GM12864 (cell line): ENCODE data around the gene CHPF.

ENCODE experiments used
- DNase-seq: peaks from one replicate; pipeline ENCODE4 v3.0.0-alpha.2; 2011; ENCODE audit warnings: low read depth
- H3K4me3 ChIP-seq: 2 replicates; pipeline ENCODE4 v1.5.1; 2011; ENCODE audit warnings: mild to moderate bottlenecking, low read depth, low read length, control low read depth
- CTCF ChIP-seq: IDR thresholded peaks from 2 replicates; pipeline ENCODE4 v1.5.1; 2011; ENCODE audit warnings: low read depth, mild to moderate bottlenecking, moderate library complexity, low read length, control low read depth, inconsistent platforms; ENCODE audit errors: missing control alignments

CHPF gene

DNA sequence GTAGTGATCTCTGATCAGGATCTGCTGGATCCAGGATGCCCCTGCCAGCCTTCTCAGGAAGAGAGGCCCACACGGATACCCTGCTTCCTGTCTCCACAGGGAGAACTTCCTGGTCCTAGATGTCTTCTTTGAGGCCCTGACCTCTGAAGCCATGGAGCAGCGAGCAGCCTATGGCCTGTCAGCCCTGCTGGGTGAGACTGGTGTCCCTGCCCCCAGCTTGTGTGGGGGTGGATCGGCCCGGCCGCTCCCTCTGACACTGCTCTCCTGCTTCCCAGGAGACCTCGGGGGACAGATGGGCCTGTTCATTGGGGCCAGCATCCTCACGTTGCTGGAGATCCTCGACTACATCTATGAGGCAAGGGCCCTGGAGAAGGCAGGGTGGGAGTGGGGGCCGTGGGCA, 6.6 kb downstream of the CHPF start:
- H3K4me3 ChIP-seq: no peak overlapping the region
- DNase-seq: no peak
- TF ChIP-seq CTCF: no peak

DNA sequence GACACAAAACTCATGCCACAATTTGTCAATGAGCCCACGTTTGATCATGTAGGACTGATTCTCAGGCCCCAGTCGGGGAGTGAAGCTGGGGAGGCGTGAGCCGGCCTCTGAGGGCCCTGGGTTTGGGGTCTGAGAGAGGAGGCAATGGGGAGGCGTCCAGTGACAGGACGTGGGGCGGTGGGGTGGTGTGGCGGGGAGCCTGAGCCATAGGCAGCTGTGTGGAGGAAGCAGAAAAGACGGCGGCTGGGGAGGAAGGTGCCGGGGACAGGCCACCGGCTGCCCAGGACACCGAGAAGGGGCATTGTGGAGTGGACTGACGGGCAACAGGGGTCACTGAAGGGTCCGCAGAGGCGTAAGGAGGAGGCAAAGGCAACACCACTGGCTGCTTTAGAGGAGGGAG, 7.2 kb downstream of the CHPF start:
- TF ChIP-seq CTCF: no peak
- no peak overlapping the region for H3K4me3 ChIP-seq
- DNase-seq: no peak

- no peak overlapping the region for H3K4me3 ChIP-seq
- no peak for DNase-seq
- no peak for TF ChIP-seq CTCF
Observed at GRCh38 chr2:219533930-219534661, 9.5 kb downstream of the CHPF start.

DNA sequence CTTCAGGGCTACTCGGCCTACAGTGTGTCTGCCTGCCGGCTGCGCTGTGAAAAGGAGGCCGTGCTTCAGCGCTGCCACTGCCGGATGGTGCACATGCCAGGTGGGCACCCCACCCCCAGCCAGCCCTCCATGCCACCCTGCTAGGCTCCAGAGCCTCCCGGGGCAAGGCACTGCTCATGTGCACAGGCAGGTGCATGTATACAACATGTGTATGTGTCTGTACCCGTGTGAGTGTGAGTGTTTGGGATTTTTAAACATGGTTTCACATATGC, 11.3 kb downstream of the CHPF start:
- no peak for TF ChIP-seq CTCF
- H3K4me3 ChIP-seq: no peak overlapping the region
- no peak for DNase-seq

DNA sequence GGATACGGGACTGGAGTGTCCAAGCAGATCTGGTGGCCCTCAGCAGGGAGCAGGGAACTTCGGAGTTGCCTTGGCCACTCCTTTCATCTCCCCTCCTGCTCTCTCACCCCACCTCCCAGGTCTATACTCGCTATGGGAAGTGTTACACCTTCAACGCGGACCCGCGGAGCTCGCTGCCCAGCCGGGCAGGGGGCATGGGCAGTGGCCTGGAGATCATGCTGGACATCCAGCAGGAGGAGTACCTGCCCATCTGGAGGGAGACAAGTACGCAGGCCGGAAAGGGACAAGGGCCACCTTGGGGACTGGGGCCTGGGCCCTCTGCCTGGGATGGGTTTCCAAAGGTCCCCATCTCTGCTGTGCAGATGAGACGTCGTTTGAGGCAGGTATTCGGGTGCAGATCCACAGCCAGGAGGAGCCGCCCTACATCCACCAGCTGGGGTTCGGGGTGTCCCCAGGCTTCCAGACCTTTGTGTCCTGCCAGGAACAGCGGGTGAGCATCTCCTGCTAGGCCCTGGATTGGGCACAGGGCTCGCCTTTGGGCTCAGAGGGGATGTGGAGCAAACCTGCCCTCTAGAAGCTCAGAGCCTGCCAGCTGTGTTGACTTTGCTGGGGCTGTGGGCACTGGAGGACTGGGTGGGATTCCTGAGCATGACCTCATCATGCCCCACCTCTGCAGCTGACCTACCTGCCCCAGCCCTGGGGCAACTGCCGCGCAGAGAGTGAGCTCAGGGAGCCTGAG, 11.8 kb downstream of the CHPF start:
- TF ChIP-seq CTCF: no peak
- DNase-seq: no peak

DNA sequence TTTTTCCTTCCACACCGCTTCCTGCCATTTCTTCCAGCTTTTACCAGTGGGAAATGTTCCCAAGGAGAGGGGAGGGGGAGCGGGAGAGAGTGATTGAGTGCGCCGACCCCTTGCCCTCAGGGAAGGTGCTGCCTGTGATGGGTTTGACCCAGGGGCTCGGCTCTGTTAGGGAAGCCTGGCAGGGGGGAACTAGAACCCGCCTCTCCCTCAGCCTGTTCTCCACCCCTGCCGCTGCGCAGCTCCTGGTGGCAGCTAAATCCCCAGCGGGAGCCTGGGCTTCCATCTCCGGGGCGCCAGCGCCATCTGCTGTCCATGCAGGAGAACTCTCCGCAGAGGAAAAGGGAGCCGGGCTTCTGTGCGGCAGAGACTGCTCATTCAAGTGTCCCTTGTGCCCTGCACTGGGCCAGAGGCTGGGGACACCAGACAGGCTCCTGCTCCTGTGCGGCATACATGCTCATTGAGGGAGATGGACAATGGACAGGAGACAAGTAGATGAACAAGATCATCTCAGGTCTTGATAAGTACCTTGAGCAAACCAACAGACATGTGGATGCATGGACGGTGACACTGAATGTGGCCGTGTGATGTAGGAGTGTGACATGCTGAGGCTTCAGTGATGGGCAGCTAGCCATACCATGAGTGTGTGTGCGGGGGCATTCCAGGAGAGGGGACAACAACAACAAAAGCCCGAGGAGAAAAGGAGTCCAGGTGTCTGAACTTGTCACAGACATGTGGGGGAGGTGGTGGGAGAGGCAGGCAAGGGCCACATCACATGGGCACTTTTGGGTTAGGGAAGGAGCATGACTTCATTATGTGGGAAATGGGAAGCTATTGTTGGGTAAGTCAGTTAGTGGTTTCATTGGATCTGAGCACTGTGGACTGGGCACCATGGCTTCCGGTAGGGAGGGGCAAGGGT, 13.3 kb downstream of the CHPF start:
- peak; percentile 43 for DNase-seq
- H3K4me3 ChIP-seq: no peak overlapping the region
- TF ChIP-seq CTCF: peak; percentile 95

More for the DNA sequence above, 11.8 kb downstream of the CHPF start:
- H3K4me3 ChIP-seq: no peak overlapping the region
